Gastrocnemius medialis (tissue), 4 donors: ENCODE results near the gene TBX1. TPM values are rescaled to one million over a fixed set of nuclear protein-coding genes. Genes with fewer than 3 reads are reported as not detected.

Experiments used
- ATAC-seq, 2 donors: fragments of 150-250 bp; one replicate each; pipeline ENCODE4 v1.9.1; 2016
- DNase-seq, 2 donors: peaks; one replicate each; pipeline ENCODE4 v3.0.0-alpha.2; 2019
- H3K27ac ChIP-seq, 4 donors: fragments of 200-600 bp; sonication (generic); 1 replicate in 1 of 4; 2 replicates in 3 of 4; pipeline ENCODE4 v1.5.1; 2016 to 2018; ENCODE audit warnings: mild to moderate bottlenecking in 2 of 4, moderate library complexity in 1 of 4
- H3K27me3 ChIP-seq, 3 donors: fragments of 200-600 bp; sonication (generic) in 2 of 3; 1 replicate in 1 of 3; 2 replicates in 2 of 3; pipeline versions ENCODE4 v1.5.1 to v1.6.0; 2016 to 2019; ENCODE audit warnings: mild to moderate bottlenecking in 1 of 3, moderate library complexity in 1 of 3
- H3K36me3 ChIP-seq, 2 donors: fragments of 200-600 bp; sonication (generic) in 1 of 2; one replicate each; pipeline ENCODE4 v1.5.1; 2017 to 2018
- H3K4me1 ChIP-seq, 2 donors: fragments of 200-600 bp; sonication (generic) in 1 of 2; one replicate each; pipeline ENCODE4 v1.5.1; 2016 to 2017; ENCODE audit warnings: mild to moderate bottlenecking in 2 of 2
- H3K4me3 ChIP-seq, 4 donors: fragments of 200-600 bp; sonication (generic) in 3 of 4; 1 replicate in 1 of 4; 2 replicates in 3 of 4; pipeline ENCODE4 v1.5.1; 2016 to 2019; ENCODE audit warnings: mild to moderate bottlenecking in 2 of 4
- H3K9me3 ChIP-seq, 3 donors: fragments of 200-600 bp; sonication (generic) in 2 of 3; 1 replicate in 1 of 3; 2 replicates in 2 of 3; pipeline ENCODE4 v1.5.1; 2016 to 2019
- CTCF ChIP-seq, 5 experiments: fragments of 450-650 bp in 3 of 5; fragments of 200-600 bp in 2 of 5; sonication (generic) in 2 of 5; IDR thresholded peaks in 4 of 5; conservative IDR thresholded peaks in 1 of 5; 1 replicate in 4 of 5; 2 replicates in 1 of 5; pipeline ENCODE4 v1.5.1; 2016 to 2019; ENCODE audit warnings: antibody characterized with exemption in 5 of 5, mild to moderate bottlenecking in 3 of 5, moderate library complexity in 3 of 5
- POLR2A ChIP-seq, 2 donors: fragments of 450-650 bp; IDR thresholded peaks; one replicate each; pipeline ENCODE4 v1.6.1; 2017; ENCODE audit warnings: antibody characterized with exemption in 2 of 2, mild to moderate bottlenecking in 2 of 2, moderate library complexity in 2 of 2
- in situ Hi-C, 4 donors: fragments of 200-750 bp; cut with MboI; loops; one replicate each; pipeline versions ENCODE4 v1.15.0 to v1.8.0; 2017; ENCODE audit warnings: low sequenced_read_pairs in 4 of 4
- intact Hi-C: fragments of 100-400 bp; cut with DNase I; formaldehyde crosslinking; loops from one replicate; pipeline ENCODE4 v1.15.1; 2023; ENCODE audit warnings: low total_unique reads
- total RNA-seq, 4 donors: library from RNA; depleted of rRNA; stranded (reverse); fragments of >200 nt; gene quantifications; one replicate each; pipeline versions ENCODE4 v1.1.0 to v1.2.3, GENCODE V29; 2016

TBX1 gene
- total RNA-seq, 4 donors from 2014 or later = 27.9 to 38.9 (median 36.3) TPM

- H3K27me3 ChIP-seq = peaks cover 0 to 6% (median 4%) of the 10 kb centered on the region in 3 donors
- peaks cover 4 to 18% of the 10 kb centered on the region in 2 donors for H3K4me1 ChIP-seq
- H3K27ac ChIP-seq = peak overlapping the region in 1 of 4 donors; percentile 29
- intact Hi-C loops = no loop called here
- DNase-seq (no peak), ATAC-seq (no peak)
- no peaks in the 10 kb centered on the region for H3K9me3 ChIP-seq
- TF ChIP-seq CTCF (IDR thresholded peaks at IDR 0.05 in 4 of 5, conservative IDR thresholded peaks at IDR 0.05 in 1 of 5) = no peak
- no peak for TF ChIP-seq POLR2A (IDR thresholded peaks at IDR 0.05)
- no peaks in the 10 kb centered on the region for H3K36me3 ChIP-seq
- H3K4me3 ChIP-seq = peak overlapping the region; percentile 59 to 70 (median 64)
- in situ Hi-C loops = no loop called here
Measured at GRCh38 chr22:19715188-19715930, 45.2 kb upstream of the TBX1 start.

- Histone ChIP-seq H3K4me1 (peaks cover 4 to 18% of the 10 kb centered on the region in 2 donors), H3K9me3 (no peaks in the 10 kb centered on the region), H3K36me3 (no peaks in the 10 kb centered on the region), H3K4me3 (no peak overlapping the region), H3K27me3 (peaks cover 0 to 6% (median 4%) of the 10 kb centered on the region in 3 donors), H3K27ac (no peak overlapping the region)
- intact Hi-C loops (no loop called here), in situ Hi-C loops (no loop called here)
- no peak for DNase-seq
- ATAC-seq = no peak
- TF ChIP-seq CTCF (IDR thresholded peaks at IDR 0.05 in 4 of 5, conservative IDR thresholded peaks at IDR 0.05 in 1 of 5) (no peak), POLR2A (IDR thresholded peaks at IDR 0.05) (no peak)
Measured at GRCh38 chr22:19716041-19716828, 44.3 kb upstream of the TBX1 start.

GRCh38 chr22:19716829-19717105 is 43.8 kb upstream of the TBX1 start:
- in situ Hi-C loops = no loop called here
- TF ChIP-seq CTCF (IDR thresholded peaks at IDR 0.05 in 4 of 5, conservative IDR thresholded peaks at IDR 0.05 in 1 of 5) (no peak), POLR2A (IDR thresholded peaks at IDR 0.05) (no peak)
- no peak overlapping the region for H3K27ac ChIP-seq
- ATAC-seq (no peak), DNase-seq (no peak)
- peaks cover 0 to 6% (median 4%) of the 10 kb centered on the region in 3 donors for H3K27me3 ChIP-seq
- no peaks in the 10 kb centered on the region for H3K9me3 ChIP-seq
- intact Hi-C loops = no loop called here
- H3K36me3 ChIP-seq = no peaks in the 10 kb centered on the region
- peaks cover 4 to 18% of the 10 kb centered on the region in 2 donors for H3K4me1 ChIP-seq
- no peak overlapping the region for H3K4me3 ChIP-seq

- H3K27ac ChIP-seq = no peak overlapping the region
Measured at GRCh38 chr22:19717181-19717580, 43.4 kb upstream of the TBX1 start.

More at GRCh38 chr22:19717181-19717580, 43.4 kb upstream of the TBX1 start:
- intact Hi-C loops (no loop called here), in situ Hi-C loops (no loop called here)
- Histone ChIP-seq H3K9me3 (no peaks in the 10 kb centered on the region), H3K36me3 (no peaks in the 10 kb centered on the region), H3K4me1 (peaks cover 4 to 18% of the 10 kb centered on the region in 2 donors), H3K4me3 (no peak overlapping the region), H3K27me3 (peaks cover 0 to 7% (median 4%) of the 10 kb centered on the region in 3 donors)
- DNase-seq = no peak
- ATAC-seq = no peak
- TF ChIP-seq CTCF (IDR thresholded peaks at IDR 0.05 in 4 of 5, conservative IDR thresholded peaks at IDR 0.05 in 1 of 5) = no peak
- TF ChIP-seq POLR2A (IDR thresholded peaks at IDR 0.05) = no peak
